Uterine smooth muscle cell (primary cell): Measurements from ENCODE around the gene HOXD1. TPM values are rescaled to one million over a fixed set of nuclear protein-coding genes. Genes with fewer than 3 reads are reported as not detected.

Experiments
- total RNA-seq: library from RNA; depleted of rRNA; stranded (reverse); fragments of >200 nt; gene quantifications from 2 replicates; pipeline ENCODE4 v1.2.3, GENCODE V29; 2014

The HOXD1 gene
- total RNA-seq = not detected in 2 replicates

DNA sequence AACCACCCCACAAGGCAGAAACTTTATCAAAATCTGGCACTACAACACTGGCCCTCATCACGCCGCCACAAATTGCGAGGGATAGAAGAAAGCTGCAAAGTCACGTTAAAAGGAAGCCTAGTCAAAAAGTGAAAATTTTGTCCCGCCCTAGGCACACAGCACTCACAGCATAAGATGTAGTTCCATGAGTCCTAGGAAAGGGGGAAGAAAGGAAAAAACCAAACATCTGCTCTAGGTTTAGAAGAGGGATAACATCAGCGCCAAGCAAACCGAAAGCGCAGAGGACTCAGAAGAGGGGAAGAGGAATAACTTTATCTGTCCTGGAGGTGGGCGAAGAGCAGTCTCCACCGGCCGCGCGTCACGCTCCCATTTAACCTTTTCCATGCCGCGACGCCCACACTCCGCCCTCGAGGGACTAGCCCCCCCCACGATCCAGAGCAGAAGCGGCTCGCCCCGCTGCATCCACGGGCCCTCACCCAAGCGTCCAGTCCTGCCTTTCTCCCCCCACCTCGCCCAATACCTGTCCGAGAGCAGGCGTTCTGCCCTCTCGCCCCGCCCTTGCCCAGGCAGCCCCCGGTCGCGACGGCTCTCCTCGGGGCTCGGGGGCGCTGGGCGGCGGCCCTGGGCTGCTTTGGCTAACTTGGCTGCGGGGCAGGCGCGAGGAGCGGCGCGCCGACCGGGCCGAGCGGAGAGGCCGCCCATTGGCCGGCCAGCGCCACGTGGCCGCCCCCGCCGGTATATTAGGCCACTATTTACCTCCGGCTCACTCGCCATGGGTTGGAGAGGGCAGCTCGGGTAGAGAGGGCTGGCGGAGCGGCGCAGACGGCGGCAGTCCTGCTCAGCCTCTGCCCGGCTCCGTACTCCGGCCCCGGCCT lies at the start of gene HOXD1:
TSS of gene HOXD1 (plus strand) at position 770 of the 875 bp plus-strand sequence. CDS start 134 bp downstream, outside the sequence.

DNA sequence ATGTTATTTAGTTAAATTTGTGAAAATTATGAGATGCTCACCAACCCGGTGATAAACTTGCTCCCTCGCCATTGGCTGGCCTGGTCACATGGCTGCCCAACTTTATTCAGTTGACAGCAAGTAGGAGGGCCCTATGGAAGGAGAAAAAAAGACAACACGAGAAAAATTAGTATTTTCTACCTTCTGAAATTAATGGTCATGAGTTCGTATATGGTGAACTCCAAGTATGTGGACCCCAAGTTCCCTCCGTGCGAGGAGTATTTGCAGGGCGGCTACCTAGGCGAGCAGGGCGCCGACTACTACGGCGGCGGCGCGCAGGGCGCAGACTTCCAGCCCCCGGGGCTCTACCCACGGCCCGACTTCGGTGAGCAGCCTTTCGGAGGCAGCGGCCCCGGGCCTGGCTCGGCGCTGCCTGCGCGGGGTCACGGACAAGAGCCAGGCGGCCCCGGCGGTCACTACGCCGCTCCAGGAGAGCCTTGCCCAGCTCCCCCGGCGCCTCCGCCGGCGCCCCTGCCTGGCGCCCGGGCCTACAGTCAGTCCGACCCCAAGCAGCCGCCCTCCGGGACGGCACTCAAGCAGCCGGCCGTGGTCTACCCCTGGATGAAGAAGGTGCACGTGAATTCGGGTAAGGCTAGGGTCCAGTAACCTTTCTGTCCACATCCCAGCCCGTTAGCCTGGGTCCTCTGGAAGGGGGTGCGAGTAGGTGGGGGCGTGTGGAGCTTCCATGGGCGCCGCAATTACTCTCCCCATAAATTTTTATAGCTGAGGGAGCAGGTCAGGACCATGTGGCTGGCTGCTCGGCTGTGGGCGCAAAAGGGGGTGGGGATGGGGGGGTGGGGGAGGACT lies 36.8 kb upstream of the HOXD1 start, which contains the start of gene HOXD4:
TSS of gene HOXD4 (plus strand) at position 109 of the 846 bp plus-strand sequence. CDS start at position 193, 84 bp downstream.

DNA sequence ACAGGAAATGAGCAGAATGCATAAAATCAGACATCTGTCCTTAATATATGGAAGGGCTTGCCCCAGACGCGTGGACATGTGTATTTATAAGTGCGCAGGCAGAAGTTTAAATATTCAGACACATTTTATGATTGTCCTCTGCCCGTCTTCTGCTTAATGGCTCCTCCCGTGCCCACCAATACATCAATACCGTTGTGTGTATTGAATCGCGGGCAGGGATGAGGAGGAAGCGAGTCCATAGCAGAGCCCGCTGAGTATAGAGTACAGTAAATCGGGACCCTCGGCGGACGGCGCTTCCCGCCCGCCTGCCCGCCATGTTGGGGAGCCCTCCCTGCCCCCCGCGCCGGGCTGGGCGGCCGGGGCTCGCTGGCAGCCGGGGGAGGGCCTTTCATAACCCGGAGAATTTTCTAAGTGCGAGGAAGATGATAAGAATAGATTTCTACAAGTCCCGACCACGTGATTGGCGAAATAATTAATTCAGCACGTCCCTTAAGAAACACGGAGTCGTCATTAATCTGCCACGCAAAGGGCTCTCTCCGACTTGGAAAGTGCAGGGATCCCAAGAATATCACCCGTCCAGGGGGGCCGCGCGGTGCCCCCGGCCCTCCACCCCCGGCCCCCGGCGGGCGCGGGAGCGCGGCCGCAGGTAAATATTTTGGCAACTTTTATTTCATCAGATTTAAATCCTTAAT lies 31.5 kb upstream of the HOXD1 start, which contains the start of gene HOXD3:
TSS of gene HOXD3 (plus strand) at position 501 of the 692 bp plus-strand sequence. CDS start 11,808 bp downstream, outside the sequence.

Other genes starting within 250 kb of the HOXD1 start
- 51.9 and 61.6 TPM in 2 replicates for gene LNPK, start 186.4 kb upstream of the HOXD1 start, total RNA-seq
- gene EVX2, start 104.7 kb upstream of the HOXD1 start, total RNA-seq = under 0.01 and 0.11 TPM in 2 replicates
- gene HOXD13, start 95.9 kb upstream of the HOXD1 start, total RNA-seq = 7.5 and 7.7 TPM in 2 replicates
- 0.33 and 0.37 TPM in 2 replicates for gene HOXD12, start 88.9 kb upstream of the HOXD1 start, total RNA-seq
- 3.0 and 3.9 TPM in 2 replicates for gene HOXD11, start 81.4 kb upstream of the HOXD1 start, total RNA-seq
- gene HOXD10, start 71.9 kb upstream of the HOXD1 start, total RNA-seq = 2.3 and 4.0 TPM in 2 replicates
- gene HOXD9, start 65.9 kb upstream of the HOXD1 start, total RNA-seq = 0.66 and 0.75 TPM in 2 replicates
- 2.4 and 4.4 TPM in 2 replicates for gene HOXD8, start 59.0 kb upstream of the HOXD1 start, total RNA-seq
- 0.12 and 0.22 TPM in 2 replicates for gene HOXD4, start 37.1 kb upstream of the HOXD1 start, total RNA-seq
- 0.25 and 0.33 TPM in 2 replicates for gene HOXD3, start 31.4 kb upstream of the HOXD1 start, total RNA-seq
- 25.0 and 28.5 TPM in 2 replicates for gene MTX2, start 80.8 kb downstream of the HOXD1 start, total RNA-seq